ENCODE results near the gene RFNG. TPM values are rescaled to one million over a fixed set of nuclear protein-coding genes. Genes with fewer than 3 reads are reported as not detected.
A peak's percentile ranks its signal among the peaks of the same experiment; 100 is the strongest.

Gene RFNG
- total RNA-seq, 4 donors from 2014 or later, result 33.2 to 92.0 (median 48.8) TPM

DNA sequence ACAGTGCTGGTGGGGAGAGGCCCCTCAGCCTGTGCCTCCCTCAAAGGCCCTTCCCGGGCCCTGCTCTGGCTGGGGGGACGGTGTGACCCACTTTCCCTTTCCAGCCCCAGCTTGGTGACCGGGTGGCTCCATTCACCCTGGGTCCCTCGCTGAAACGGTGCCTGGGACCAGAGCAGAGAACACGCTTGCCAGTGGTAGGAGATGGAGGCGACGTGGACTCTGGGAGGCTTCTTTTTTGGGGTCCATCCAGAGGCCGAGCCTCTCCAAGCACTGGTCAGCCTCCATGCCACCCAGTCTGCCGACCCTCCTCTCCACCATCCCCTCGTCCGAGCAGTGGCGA is 36.7 kb downstream of the RFNG start:
- 84% methylated on average over 13 of the region's 13 CpGs; no CpG with 5 or more reads in 1 of the 2 donors for WGBS, 2 donors (ENCODE audit: low coverage in 1 of 2)
- intact Hi-C loops (cut with DNase I; ENCODE audit: low total_unique reads), result no loop called here
- no peak for DNase-seq
- in situ Hi-C loops (cut with MboI; ENCODE audit: low pct_ligation_motif_present in 1 of 4, low pct_unique_long_range_greater_than_20kb in 1 of 4, low sequenced_read_pairs in 3 of 4), result no loop called here
- no peak overlapping the region for H3K27ac ChIP-seq
- H3K27me3 ChIP-seq, result no peaks in the 10 kb centered on the region
- no peaks in the 10 kb centered on the region for H3K36me3 ChIP-seq
- peaks cover 0 to 5% (median 4%) of the 10 kb centered on the region in 4 donors for H3K4me1 ChIP-seq
- no peaks in the 10 kb centered on the region for H3K9me3 ChIP-seq
- TF ChIP-seq POLR2AphosphoS5 (IDR thresholded peaks at IDR 0.05) (no peak), EP300 (IDR thresholded peaks at IDR 0.05; ENCODE audit: low read depth) (no peak), POLR2A (IDR thresholded peaks at IDR 0.05) (no peak), CTCF (IDR thresholded peaks at IDR 0.05) (no peak)
- H3K4me3 ChIP-seq, result no peak overlapping the region

DNA sequence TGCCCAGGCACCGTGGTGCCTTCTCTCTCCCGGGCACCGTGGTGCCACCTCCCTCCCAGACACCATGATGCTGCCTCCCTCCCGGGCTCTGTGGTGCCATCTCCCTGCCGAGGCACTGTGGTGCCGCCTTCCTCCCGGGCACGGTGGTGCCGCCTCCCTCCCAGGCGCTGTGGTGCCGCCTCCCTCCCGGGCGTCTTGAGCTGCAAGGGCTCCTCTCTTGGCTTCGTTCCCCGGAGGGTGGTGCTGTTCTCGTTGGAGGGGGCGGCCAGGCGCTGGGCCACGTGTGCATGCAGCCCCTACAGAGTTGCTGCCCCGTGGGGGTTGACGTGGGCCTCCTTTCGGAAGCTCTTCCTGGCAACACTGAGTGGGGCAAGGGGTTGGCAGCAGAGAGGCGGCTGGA is 37.2 kb downstream of the RFNG start:
- H3K9me3 ChIP-seq, result no peaks in the 10 kb centered on the region
- in situ Hi-C loops (cut with MboI; ENCODE audit: low pct_ligation_motif_present in 1 of 4, low pct_unique_long_range_greater_than_20kb in 1 of 4, low sequenced_read_pairs in 3 of 4), result no loop called here
- no peak overlapping the region for H3K27ac ChIP-seq
- TF ChIP-seq CTCF (IDR thresholded peaks at IDR 0.05) (peak in 1 of 5 experiments; percentile 19), POLR2A (IDR thresholded peaks at IDR 0.05) (no peak)
- 54% methylated on average over 22 of the region's 23 CpGs; no CpG with 5 or more reads in 1 of the 2 donors for WGBS, 2 donors (ENCODE audit: low coverage in 1 of 2)
- H3K4me1 ChIP-seq, result peaks cover 0 to under 1% (median under 1%) of the 10 kb centered on the region in 4 donors
- DNase-seq, result no peak
- H3K4me3 ChIP-seq, result no peak overlapping the region
- no peaks in the 10 kb centered on the region for H3K27me3 ChIP-seq
- H3K36me3 ChIP-seq, result no peaks in the 10 kb centered on the region
- intact Hi-C loops (cut with DNase I; ENCODE audit: low total_unique reads), result no loop called here

GRCh38 chr17:82013772-82014321 is 37.8 kb downstream of the RFNG start:
- TF ChIP-seq POLR2A (IDR thresholded peaks at IDR 0.05) (no peak), EP300 (IDR thresholded peaks at IDR 0.05; ENCODE audit: low read depth) (no peak), CTCF (IDR thresholded peaks at IDR 0.05) (no peak), POLR2AphosphoS5 (IDR thresholded peaks at IDR 0.05) (no peak)
- H3K9me3 ChIP-seq, result no peaks in the 10 kb centered on the region
- H3K27me3 ChIP-seq, result no peaks in the 10 kb centered on the region
- DNase-seq, result no peak
- H3K27ac ChIP-seq, result peak overlapping the region; percentile 60 to 81 (median 66)
- H3K4me1 ChIP-seq, result no peaks in the 10 kb centered on the region
- in situ Hi-C loops (cut with MboI; ENCODE audit: low pct_ligation_motif_present in 1 of 4, low pct_unique_long_range_greater_than_20kb in 1 of 4, low sequenced_read_pairs in 3 of 4), result no loop called here
- intact Hi-C loops (cut with DNase I; ENCODE audit: low total_unique reads), result no loop called here
- H3K36me3 ChIP-seq, result no peaks in the 10 kb centered on the region
- H3K4me3 ChIP-seq, result no peak overlapping the region
- WGBS, 2 donors (ENCODE audit: low coverage in 1 of 2), result 85 to 90% methylated on average over 8 to 16 of the region's 16 CpGs

GRCh38 chr17:82013341-82013740 is 38.3 kb downstream of the RFNG start:
- no peak for DNase-seq
- Histone ChIP-seq H3K4me3 (no peak overlapping the region), H3K27me3 (no peaks in the 10 kb centered on the region), H3K36me3 (no peaks in the 10 kb centered on the region), H3K4me1 (no peaks in the 10 kb centered on the region), H3K27ac (peak overlapping the region; percentile 60 to 81 (median 66)), H3K9me3 (no peaks in the 10 kb centered on the region)
- in situ Hi-C loops (cut with MboI; ENCODE audit: low pct_ligation_motif_present in 1 of 4, low pct_unique_long_range_greater_than_20kb in 1 of 4, low sequenced_read_pairs in 3 of 4) (no loop called here), intact Hi-C loops (cut with DNase I; ENCODE audit: low total_unique reads) (no loop called here)
- 75% methylated on average over 22 of the region's 22 CpGs; no CpG with 5 or more reads in 1 of the 2 donors for WGBS, 2 donors (ENCODE audit: low coverage in 1 of 2)
- TF ChIP-seq POLR2AphosphoS5 (IDR thresholded peaks at IDR 0.05) (no peak), POLR2A (IDR thresholded peaks at IDR 0.05) (no peak), CTCF (IDR thresholded peaks at IDR 0.05) (no peak), EP300 (IDR thresholded peaks at IDR 0.05; ENCODE audit: low read depth) (no peak)

Measured in transverse colon (tissue), 4 donors.